GM23248 (cell line): ENCODE measurements around the gene PML. TPM values are rescaled to one million over a fixed set of nuclear protein-coding genes. Genes with fewer than 3 reads are reported as not detected.
A peak's percentile ranks its signal among the peaks of the same experiment; 100 is the strongest.

Experiments used
- DNase-seq: peaks from one replicate; pipeline ENCODE4 v3.0.0-alpha.2; 2015
- H2AFZ ChIP-seq: fragments of 200-600 bp; sonication (generic); 2 replicates; pipeline ENCODE4 v1.6.1; 2016; ENCODE audit warnings: antibody characterized with exemption
- H3F3A ChIP-seq: fragments of 200-600 bp; sonication (generic); 2 replicates; pipeline ENCODE4 v1.6.1; 2016; ENCODE audit warnings: mild to moderate bottlenecking, antibody characterized with exemption, mixed run types; ENCODE audit not compliant: insufficient read depth
- H3K27ac ChIP-seq: fragments of 200-600 bp; sonication (generic); 2 replicates; pipeline ENCODE4 v1.5.1; 2016; ENCODE audit warnings: mild to moderate bottlenecking
- H3K27me3 ChIP-seq: fragments of 200-600 bp; sonication (generic); replicated peaks from 2 replicates; pipeline ENCODE4 v1.6.1; 2016; ENCODE audit warnings: mild to moderate bottlenecking; ENCODE audit not compliant: insufficient read depth
- H3K36me3 ChIP-seq: fragments of 200-600 bp; sonication (generic); 2 replicates; pipeline ENCODE4 v1.6.1; 2016; ENCODE audit warnings: low read depth, mild to moderate bottlenecking
- H3K4me1 ChIP-seq: fragments of 200-600 bp; sonication (generic); 2 replicates; pipeline ENCODE4 v1.6.1; 2016; ENCODE audit warnings: mild to moderate bottlenecking; ENCODE audit not compliant: insufficient read depth
- H3K4me2 ChIP-seq: fragments of 200-600 bp; sonication (generic); one replicate; pipeline ENCODE4 v1.6.1; 2016; ENCODE audit warnings: mild to moderate bottlenecking; ENCODE audit not compliant: unreplicated experiment
- H3K4me3 ChIP-seq: fragments of 200-600 bp; sonication (generic); 2 replicates; pipeline ENCODE4 v1.5.1; 2016; ENCODE audit warnings: mild to moderate bottlenecking
- H3K79me2 ChIP-seq: fragments of 200-600 bp; sonication (generic); 2 replicates; pipeline ENCODE4 v1.6.1; 2016; ENCODE audit warnings: mild to moderate bottlenecking; ENCODE audit not compliant: insufficient read depth
- H3K9ac ChIP-seq: fragments of 200-600 bp; sonication (generic); 2 replicates; pipeline ENCODE4 v1.6.1; 2016; ENCODE audit warnings: mild to moderate bottlenecking
- H3K9me2 ChIP-seq: fragments of 200-600 bp; sonication (generic); 2 replicates; pipeline ENCODE4 v1.6.1; 2016; ENCODE audit warnings: mixed run types, mild to moderate bottlenecking, moderate library complexity; ENCODE audit not compliant: insufficient read depth
- H3K9me3 ChIP-seq: fragments of 200-600 bp; sonication (generic); one replicate; pipeline ENCODE4 v1.6.1; 2017; ENCODE audit warnings: low read depth
- H4K20me1 ChIP-seq: fragments of 200-600 bp; sonication (generic); 2 replicates; pipeline ENCODE4 v1.6.0; 2016; ENCODE audit not compliant: insufficient read depth
- EZH2 ChIP-seq: fragments of 200-600 bp; sonication (generic); IDR thresholded peaks from 2 replicates; pipeline ENCODE4 v1.6.1; 2018; ENCODE audit warnings: antibody characterized with exemption, mild to moderate bottlenecking; ENCODE audit not compliant: insufficient read depth, poor library complexity, severe bottlenecking
- EZH2phosphoT487 ChIP-seq: fragments of 200-600 bp; sonication (generic); IDR thresholded peaks from 2 replicates; pipeline ENCODE4 v1.6.1; 2018; ENCODE audit warnings: antibody characterized with exemption, moderate library complexity, mild to moderate bottlenecking, low read depth; ENCODE audit not compliant: insufficient read depth
- WGBS, 2 experiments: methylation state at CpG; one replicate each; pipeline ENCODE4 v1.1.6; 2015 to 2017; ENCODE audit warnings: low lambda C conversion rate in 2 of 2, low coverage in 1 of 2; ENCODE audit errors: missing lambda C conversion rate in 2 of 2; 5-methylcytosine and 5-hydroxymethylcytosine counted together
- in situ Hi-C: fragments of 300-500 bp; cut with MboI; formaldehyde crosslinking; loops from 2 replicates; pipeline ENCODE4 v1.15.0; 2020
- polyA plus RNA-seq: library from polyadenylated mRNA; unstranded; fragments of >200 nt; fragmentation: Nextera tagmentation; extraction: Ambion mirVana; gene quantifications from 2 replicates; pipeline ENCODE4 v1.2.1, GENCODE V29; 2016
- total RNA-seq: library from RNA; depleted of rRNA; stranded (reverse); fragments of >200 nt; shearing (Covaris generic); gene quantifications from 2 replicates; pipeline ENCODE4 v1.2.3, GENCODE V29; 2014

Gene PML
- total and polyA plus RNA-seq, 2 experiments from 2014 or later: 52.9 to 74.7 TPM

GRCh38 chr15:74013374-74013894 is 18.9 kb downstream of the PML start:
- DNase-seq: peak; percentile 22
- no peak overlapping the region for H3K4me2 ChIP-seq
- no peaks in the 10 kb centered on the region for H3K9me3 ChIP-seq
- TF ChIP-seq EZH2: no peak
- no peak for TF ChIP-seq EZH2phosphoT487
- peaks cover 33% of the 10 kb centered on the region for H3F3A ChIP-seq
- 79 to 81% methylated on average over 2 of the region's 2 CpGs for WGBS, 2 experiments
- no peak overlapping the region for H3K9ac ChIP-seq
- H3K79me2 ChIP-seq: peaks cover 100% of the 10 kb centered on the region
- peaks cover 21% of the 10 kb centered on the region for H4K20me1 ChIP-seq
- H3K27ac ChIP-seq: no peak overlapping the region
- H3K9me2 ChIP-seq: no peaks in the 10 kb centered on the region
- H3K36me3 ChIP-seq: no peaks in the 10 kb centered on the region
- H3K27me3 ChIP-seq: no peaks in the 10 kb centered on the region
- no peak overlapping the region for H2AFZ ChIP-seq
- H3K4me3 ChIP-seq: no peak overlapping the region
- H3K4me1 ChIP-seq: peaks cover 30% of the 10 kb centered on the region
- in situ Hi-C loops: no loop called here

- in situ Hi-C loops: no loop called here
- Histone ChIP-seq H3K4me1 (peaks cover 4% of the 10 kb centered on the region), H3K4me3 (no peak overlapping the region), H4K20me1 (peaks cover 22% of the 10 kb centered on the region; the same call in 1 of the 2 replicates), H3K27ac (no peak overlapping the region), H3K9me3 (no peaks in the 10 kb centered on the region), H2AFZ (no peak overlapping the region), H3K9ac (no peak overlapping the region), H3K9me2 (no peaks in the 10 kb centered on the region), H3K27me3 (no peaks in the 10 kb centered on the region), H3K79me2 (peaks cover 100% of the 10 kb centered on the region), H3F3A (0 out of 2 replicates have a peak, but pooled peaks cover 3% of the 10 kb centered on the region), H3K4me2 (no peak overlapping the region), H3K36me3 (peaks cover 16% of the 10 kb centered on the region)
- DNase-seq: no peak
- WGBS, 2 experiments: 54 to 66% methylated on average over 2 of the region's 2 CpGs
- TF ChIP-seq EZH2: no peak
- no peak for TF ChIP-seq EZH2phosphoT487
These were observed 25.2 kb downstream of the PML start for GRCh38 chr15:74019734-74020133.

DNA sequence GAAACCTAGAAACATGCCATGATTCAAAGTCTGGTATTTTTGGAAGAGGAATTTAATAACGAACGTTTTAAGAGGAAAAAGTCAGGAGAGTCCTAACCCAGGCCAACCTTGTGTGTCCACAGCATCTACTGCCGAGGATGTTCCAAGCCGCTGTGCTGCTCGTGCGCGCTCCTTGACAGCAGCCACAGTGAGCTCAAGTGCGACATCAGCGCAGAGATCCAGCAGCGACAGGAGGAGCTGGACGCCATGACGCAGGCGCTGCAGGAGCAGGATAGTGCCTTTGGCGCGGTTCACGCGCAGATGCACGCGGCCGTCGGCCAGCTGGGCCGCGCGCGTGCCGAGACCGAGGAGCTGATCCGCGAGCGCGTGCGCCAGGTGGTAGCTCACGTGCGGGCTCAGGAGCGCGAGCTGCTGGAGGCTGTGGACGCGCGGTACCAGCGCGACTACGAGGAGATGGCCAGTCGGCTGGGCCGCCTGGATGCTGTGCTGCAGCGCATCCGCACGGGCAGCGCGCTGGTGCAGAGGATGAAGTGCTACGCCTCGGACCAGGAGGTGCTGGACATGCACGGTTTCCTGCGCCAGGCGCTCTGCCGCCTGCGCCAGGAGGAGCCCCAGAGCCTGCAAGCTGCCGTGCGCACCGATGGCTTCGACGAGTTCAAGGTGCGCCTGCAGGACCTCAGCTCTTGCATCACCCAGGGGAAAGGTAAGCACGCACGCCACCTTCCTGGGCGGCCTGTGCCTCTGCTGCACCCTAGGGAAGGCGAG is 28.4 kb downstream of the PML start:
- Histone ChIP-seq H3K9me2 (no peaks in the 10 kb centered on the region), H3K27ac (no peak overlapping the region), H3K27me3 (no peaks in the 10 kb centered on the region), H3K4me1 (peaks cover 17% of the 10 kb centered on the region), H3K9me3 (no peaks in the 10 kb centered on the region), H3K4me2 (no peak overlapping the region), H3F3A (peaks cover 23% of the 10 kb centered on the region; the same call in 1 of the 2 replicates), H3K79me2 (peaks cover 87% of the 10 kb centered on the region), H4K20me1 (peaks cover 22% of the 10 kb centered on the region; the same call in 1 of the 2 replicates), H3K4me3 (no peak overlapping the region), H2AFZ (no peak overlapping the region), H3K36me3 (peaks cover 35% of the 10 kb centered on the region), H3K9ac (no peak overlapping the region)
- 95% methylated on average over 57 to 66 of the region's 66 CpGs for WGBS, 2 experiments
- TF ChIP-seq EZH2phosphoT487 (no peak), EZH2 (no peak)
- DNase-seq: no peak
- in situ Hi-C loops: no loop called here

- WGBS, 2 experiments: 71 to 77% methylated on average over 2 of the region's 2 CpGs
- Histone ChIP-seq H3K9ac (no peak overlapping the region), H3K27ac (no peak overlapping the region), H3K36me3 (peaks cover 45% of the 10 kb centered on the region), H2AFZ (no peak overlapping the region), H3K27me3 (no peaks in the 10 kb centered on the region), H3K4me1 (peaks cover 17% of the 10 kb centered on the region), H4K20me1 (peaks cover 15% of the 10 kb centered on the region; the same call in 1 of the 2 replicates), H3K4me2 (no peak overlapping the region), H3K4me3 (no peak overlapping the region), H3F3A (peaks cover 23% of the 10 kb centered on the region; the same call in 1 of the 2 replicates), H3K9me3 (no peaks in the 10 kb centered on the region), H3K79me2 (peaks cover 86% of the 10 kb centered on the region), H3K9me2 (no peaks in the 10 kb centered on the region)
- no peak for DNase-seq
- TF ChIP-seq EZH2phosphoT487 (no peak), EZH2 (no peak)
- in situ Hi-C loops: no loop called here
These were observed 30.2 kb downstream of the PML start for GRCh38 chr15:74024687-74025086.
